HepG2 (cell line): ENCODE measurements around the gene FAM43B. TPM values are rescaled to one million over a fixed set of nuclear protein-coding genes. Genes with fewer than 3 reads are reported as not detected.

Experiments
- ARNTL ChIP-seq: sonication (generic); formaldehyde crosslinking; IDR thresholded peaks from 2 replicates; pipeline ENCODE4 v1.4.0; 2020; ENCODE audit warnings: mild to moderate bottlenecking, missing genetic modification reagents
- ASH2L ChIP-seq: fragments of 300-600, 200-600 bp; sonication (generic); IDR thresholded peaks from 2 replicates; pipeline ENCODE4 v1.7.0; 2017; ENCODE audit warnings: low read depth, mild to moderate bottlenecking, moderate library complexity, mixed read lengths, low read length; ENCODE audit not compliant: insufficient read length
- CREB1 ChIP-seq, 2 experiments: fragments of 450-650 bp in 1 of 2; IDR thresholded peaks; 2 replicates each; pipeline ENCODE4 v1.6.1; 2016 to 2017; ENCODE audit warnings: control low read depth in 1 of 2, mild to moderate bottlenecking in 1 of 2, missing compliant biosample characterization in 1 of 2, missing genetic modification characterization in 1 of 2
- GABPB1 ChIP-seq: IDR thresholded peaks from 2 replicates; pipeline ENCODE4 v1.6.1; 2016; ENCODE audit warnings: mild to moderate bottlenecking, missing genetic modification reagents, moderate library complexity, missing compliant biosample characterization
- HBP1 ChIP-seq: IDR thresholded peaks from 2 replicates; pipeline ENCODE4 v1.6.1; 2016; ENCODE audit warnings: low read depth, control low read depth
- HNF4A ChIP-seq: sonication (generic); formaldehyde crosslinking; IDR thresholded peaks from 2 replicates; pipeline ENCODE4 v1.4.0; 2020; ENCODE audit warnings: missing genetic modification reagents
- KDM5B ChIP-seq: sonication (generic); formaldehyde crosslinking; IDR thresholded peaks from 2 replicates; pipeline ENCODE4 v1.4.0; 2020; ENCODE audit warnings: missing genetic modification reagents, mild to moderate bottlenecking, borderline replicate concordance
- KMT2A ChIP-seq: sonication (generic); formaldehyde crosslinking; IDR thresholded peaks from 2 replicates; pipeline ENCODE4 v1.4.0; 2020; ENCODE audit warnings: missing genetic modification reagents
- RNF219 ChIP-seq: sonication (generic); formaldehyde crosslinking; IDR thresholded peaks from 2 replicates; pipeline ENCODE4 v1.5.0; 2020; ENCODE audit warnings: mild to moderate bottlenecking, missing genetic modification reagents
- TAF1 ChIP-seq: sonication (generic); formaldehyde crosslinking; IDR thresholded peaks from 2 replicates; pipeline ENCODE4 v1.4.0; 2020; ENCODE audit warnings: missing genetic modification reagents
- ZFP41 ChIP-seq: sonication (generic); formaldehyde crosslinking; IDR thresholded peaks from 2 replicates; pipeline ENCODE4 v1.4.0; 2020; ENCODE audit warnings: mild to moderate bottlenecking, missing genetic modification reagents, borderline replicate concordance
- ZMYM3 ChIP-seq: sonication (generic); formaldehyde crosslinking; IDR thresholded peaks from 2 replicates; pipeline ENCODE4 v1.5.1; 2020; ENCODE audit warnings: mild to moderate bottlenecking, missing genetic modification reagents
- ZNF121 ChIP-seq: sonication (generic); formaldehyde crosslinking; IDR thresholded peaks from 2 replicates; pipeline ENCODE4 v1.5.0; 2020; ENCODE audit warnings: mild to moderate bottlenecking, missing genetic modification reagents
- ZNF136 ChIP-seq: sonication (generic); formaldehyde crosslinking; IDR thresholded peaks from 2 replicates; pipeline ENCODE4 v1.8.1; 2022; ENCODE audit warnings: low read depth, mild to moderate bottlenecking, moderate library complexity, missing genetic modification reagents
- polyA plus RNA-seq, 8 experiments: library from polyadenylated mRNA; depleted of rRNA in 3 of 8; stranded (reverse) in 7 of 8; unstranded in 1 of 8; fragments of >200 nt; fragmentation: Illumina TruSeq in 4 of 8; extraction: Trizol in 4 of 8; gene quantifications; 2 replicates each; pipeline versions ENCODE4 v1.2.1 to v1.2.3, GENCODE V29; 2011 to 2016; ENCODE audit warnings: low read depth in 4 of 8, missing spikeins in 1 of 8, mixed read lengths in 1 of 8; ENCODE audit not compliant: insufficient read depth in 1 of 8
- total RNA-seq, 5 experiments: library from RNA; depleted of rRNA; stranded (reverse); fragments of >200 nt; fragmentation: Illumina TruSeq; extraction: Trizol; gene quantifications; 2 replicates each; pipeline ENCODE4 v1.2.3, GENCODE V29; 2016; ENCODE audit warnings: low read depth in 1 of 5
- TF ChIP-seq, protein P1 (sequence below): sonication (generic); formaldehyde crosslinking; IDR thresholded peaks from 2 replicates; pipeline ENCODE4 v1.9.0; 2022; ENCODE audit warnings: low read depth, missing genetic modification reagents
- TF ChIP-seq, protein P2 (sequence below): sonication (generic); formaldehyde crosslinking; conservative IDR thresholded peaks from 2 replicates; pipeline ENCODE4 v1.8.0; 2022; ENCODE audit warnings: mild to moderate bottlenecking, moderate library complexity, missing genetic modification reagents
- TF ChIP-seq, protein P3 (sequence below): sonication (generic); formaldehyde crosslinking; IDR thresholded peaks from 2 replicates; pipeline ENCODE4; 2020; ENCODE audit warnings: missing genetic modification reagents, mild to moderate bottlenecking, borderline replicate concordance

Gene FAM43B
- total and polyA plus RNA-seq, 2 of the 13 experiments (the other 11 are each of a cell fraction or from before 2014, with no cell fraction given), result 0.63 to 3.7 TPM

DNA sequence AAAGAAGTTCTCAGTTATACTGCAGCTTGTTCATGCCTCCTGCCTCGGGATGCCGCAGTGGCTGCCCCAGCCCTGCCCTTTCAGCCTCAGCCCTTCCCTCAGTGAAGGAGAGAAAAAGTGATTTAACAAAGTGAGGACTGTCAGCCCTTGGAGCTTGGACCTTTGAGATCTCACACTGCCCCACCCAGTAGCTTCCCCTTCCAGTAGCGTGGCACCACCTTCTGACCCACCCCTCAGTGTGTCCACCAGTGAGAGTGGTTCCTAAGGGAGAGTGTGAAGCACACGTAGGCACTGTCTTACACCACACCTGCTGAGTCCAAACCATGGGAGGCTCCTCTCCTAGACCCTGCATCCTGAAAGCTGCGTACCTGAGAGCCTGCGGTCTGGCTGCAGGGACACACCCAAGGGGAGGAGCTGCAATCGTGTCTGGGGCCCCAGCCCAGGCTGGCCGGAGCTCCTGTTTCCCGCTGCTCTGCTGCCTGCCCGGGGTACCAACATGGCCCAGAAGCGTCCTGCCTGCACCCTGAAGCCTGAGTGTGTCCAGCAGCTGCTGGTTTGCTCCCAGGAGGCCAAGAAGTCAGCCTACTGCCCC, 36.4 kb downstream of the FAM43B start, which contains the start of gene CDA (continued):
- TF ChIP-seq ZNF121 (CRISPR knock-in tag) (0 out of 2 replicates have a peak, but pooled peaks have one; percentile 10), ASH2L (no peak), CREB1 (IDR thresholded peaks at IDR 0.05) (no peak), CREB1 (CRISPR knock-in tag; IDR thresholded peaks at IDR 0.05) (peak; percentile 46), ZMYM3 (peak; percentile 83; the same call in 1 of the 2 replicates), ARNTL (CRISPR knock-in tag) (0 out of 2 replicates have a peak, but pooled peaks have one; percentile 30), TAF1 (no peak), ZFP41 (CRISPR knock-in tag) (no peak), HBP1 (CRISPR knock-in tag) (no peak), ZNF136 (CRISPR knock-in tag) (no peak), KMT2A (no peak), HNF4A (no peak), KDM5B (CRISPR knock-in tag) (no peak), RNF219 (no peak), GABPB1 (CRISPR knock-in tag) (peak; percentile 38; the same call in 1 of the 2 replicates)
- TF ChIP-seq, protein P1, sequence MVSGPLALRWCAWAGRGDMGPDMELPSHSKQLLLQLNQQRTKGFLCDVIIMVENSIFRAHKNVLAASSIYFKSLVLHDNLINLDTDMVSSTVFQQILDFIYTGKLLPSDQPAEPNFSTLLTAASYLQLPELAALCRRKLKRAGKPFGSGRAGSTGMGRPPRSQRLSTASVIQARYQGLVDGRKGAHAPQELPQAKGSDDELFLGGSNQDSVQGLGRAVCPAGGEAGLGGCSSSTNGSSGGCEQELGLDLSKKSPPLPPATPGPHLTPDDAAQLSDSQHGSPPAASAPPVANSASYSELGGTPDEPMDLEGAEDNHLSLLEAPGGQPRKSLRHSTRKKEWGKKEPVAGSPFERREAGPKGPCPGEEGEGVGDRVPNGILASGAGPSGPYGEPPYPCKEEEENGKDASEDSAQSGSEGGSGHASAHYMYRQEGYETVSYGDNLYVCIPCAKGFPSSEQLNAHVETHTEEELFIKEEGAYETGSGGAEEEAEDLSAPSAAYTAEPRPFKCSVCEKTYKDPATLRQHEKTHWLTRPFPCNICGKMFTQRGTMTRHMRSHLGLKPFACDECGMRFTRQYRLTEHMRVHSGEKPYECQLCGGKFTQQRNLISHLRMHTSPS, result 0 out of 2 replicates have a peak, but pooled peaks have one; percentile 40
- TF ChIP-seq, protein P2, sequence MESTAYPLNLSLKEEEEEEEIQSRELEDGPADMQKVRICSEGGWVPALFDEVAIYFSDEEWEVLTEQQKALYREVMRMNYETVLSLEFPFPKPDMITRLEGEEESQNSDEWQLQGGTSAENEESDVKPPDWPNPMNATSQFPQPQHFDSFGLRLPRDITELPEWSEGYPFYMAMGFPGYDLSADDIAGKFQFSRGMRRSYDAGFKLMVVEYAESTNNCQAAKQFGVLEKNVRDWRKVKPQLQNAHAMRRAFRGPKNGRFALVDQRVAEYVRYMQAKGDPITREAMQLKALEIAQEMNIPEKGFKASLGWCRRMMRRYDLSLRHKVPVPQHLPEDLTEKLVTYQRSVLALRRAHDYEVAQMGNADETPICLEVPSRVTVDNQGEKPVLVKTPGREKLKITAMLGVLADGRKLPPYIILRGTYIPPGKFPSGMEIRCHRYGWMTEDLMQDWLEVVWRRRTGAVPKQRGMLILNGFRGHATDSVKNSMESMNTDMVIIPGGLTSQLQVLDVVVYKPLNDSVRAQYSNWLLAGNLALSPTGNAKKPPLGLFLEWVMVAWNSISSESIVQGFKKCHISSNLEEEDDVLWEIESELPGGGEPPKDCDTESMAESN, result no peak
- TF ChIP-seq, protein P3, sequence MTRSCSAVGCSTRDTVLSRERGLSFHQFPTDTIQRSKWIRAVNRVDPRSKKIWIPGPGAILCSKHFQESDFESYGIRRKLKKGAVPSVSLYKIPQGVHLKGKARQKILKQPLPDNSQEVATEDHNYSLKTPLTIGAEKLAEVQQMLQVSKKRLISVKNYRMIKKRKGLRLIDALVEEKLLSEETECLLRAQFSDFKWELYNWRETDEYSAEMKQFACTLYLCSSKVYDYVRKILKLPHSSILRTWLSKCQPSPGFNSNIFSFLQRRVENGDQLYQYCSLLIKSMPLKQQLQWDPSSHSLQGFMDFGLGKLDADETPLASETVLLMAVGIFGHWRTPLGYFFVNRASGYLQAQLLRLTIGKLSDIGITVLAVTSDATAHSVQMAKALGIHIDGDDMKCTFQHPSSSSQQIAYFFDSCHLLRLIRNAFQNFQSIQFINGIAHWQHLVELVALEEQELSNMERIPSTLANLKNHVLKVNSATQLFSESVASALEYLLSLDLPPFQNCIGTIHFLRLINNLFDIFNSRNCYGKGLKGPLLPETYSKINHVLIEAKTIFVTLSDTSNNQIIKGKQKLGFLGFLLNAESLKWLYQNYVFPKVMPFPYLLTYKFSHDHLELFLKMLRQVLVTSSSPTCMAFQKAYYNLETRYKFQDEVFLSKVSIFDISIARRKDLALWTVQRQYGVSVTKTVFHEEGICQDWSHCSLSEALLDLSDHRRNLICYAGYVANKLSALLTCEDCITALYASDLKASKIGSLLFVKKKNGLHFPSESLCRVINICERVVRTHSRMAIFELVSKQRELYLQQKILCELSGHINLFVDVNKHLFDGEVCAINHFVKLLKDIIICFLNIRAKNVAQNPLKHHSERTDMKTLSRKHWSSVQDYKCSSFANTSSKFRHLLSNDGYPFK (CRISPR knock-in tag), result no peak
